GM18909 (cell line): ENCODE measurements around the gene TNPO3.

Source experiments
- ATAC-seq: cut with Tn5 transposase; IDR thresholded peaks from one replicate; pipeline ENCODE4 v1.9.1; 2021; ENCODE audit warnings: mild to moderate bottlenecking; ENCODE audit not compliant: unreplicated experiment, poor library complexity

TNPO3 gene

GRCh38 chr7:128941323-128941890, 113.5 kb downstream of the TNPO3 start:
- no peak for ATAC-seq

GRCh38 chr7:128940494-128941322, 114.2 kb downstream of the TNPO3 start:
- peak; percentile 64 for ATAC-seq

GRCh38 chr7:128939861-128940410, 115.0 kb downstream of the TNPO3 start:
- peak; percentile 22 for ATAC-seq

GRCh38 chr7:128939075-128939860, 115.6 kb downstream of the TNPO3 start:
- ATAC-seq: no peak

DNA sequence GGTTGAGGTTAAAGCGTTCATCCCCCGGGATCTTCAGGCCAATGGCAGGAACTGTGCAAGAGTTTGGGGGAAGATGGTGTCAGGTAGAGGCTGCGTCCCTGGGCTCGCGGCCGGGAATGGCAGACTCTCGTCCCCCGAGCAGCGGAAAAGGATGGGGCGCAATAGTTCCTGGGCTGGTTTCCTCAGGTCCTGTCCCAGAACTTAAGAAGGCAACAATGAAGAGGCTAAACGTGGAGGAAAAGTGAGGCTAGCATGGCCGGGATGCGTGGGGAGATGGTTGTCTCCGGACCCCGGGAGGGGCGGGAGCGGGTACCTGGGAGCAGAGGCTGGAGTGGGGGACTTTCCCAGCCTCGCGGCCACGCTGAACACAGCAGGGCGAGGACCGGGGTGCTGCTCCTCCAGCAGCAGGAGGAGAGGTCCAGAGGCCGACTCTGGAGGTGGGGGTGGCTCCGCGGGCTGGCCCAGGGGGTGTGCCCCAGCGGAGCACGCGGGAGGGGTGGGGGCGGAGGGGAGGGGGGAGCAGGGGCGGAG, 116.3 kb downstream of the TNPO3 start:
- ATAC-seq: no peak

- peak; percentile 21 for ATAC-seq
These were observed 117.0 kb downstream of the TNPO3 start, which contains the start of gene IRF5 for GRCh38 chr7:128937647-128938543. IRF5 (plus strand) TSS chr7:128937927; CDS start chr7:128942082, 4,155 bp downstream.

GRCh38 chr7:128937271-128937646, 117.7 kb downstream of the TNPO3 start:
- ATAC-seq: peak; percentile 2

DNA sequence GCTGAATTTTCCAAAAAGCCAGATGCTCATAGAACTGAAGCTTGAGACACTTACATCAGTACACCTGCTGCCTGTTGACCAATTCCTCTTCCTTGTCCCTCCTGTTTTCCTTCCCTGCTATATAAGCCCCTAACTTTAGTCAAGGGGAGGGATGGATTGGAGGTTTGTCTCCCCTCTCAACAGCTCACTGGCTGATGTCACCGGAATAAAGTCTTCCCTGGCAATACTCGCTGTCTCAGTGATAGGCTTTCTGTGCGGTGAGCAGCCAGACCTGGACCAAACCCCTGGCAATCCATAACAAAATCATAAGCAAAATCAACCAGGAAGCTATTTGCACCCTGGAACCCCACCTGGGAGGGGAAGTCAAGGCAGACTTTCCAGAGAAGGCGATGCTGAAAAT, 118.1 kb downstream of the TNPO3 start:
- no peak for ATAC-seq

DNA sequence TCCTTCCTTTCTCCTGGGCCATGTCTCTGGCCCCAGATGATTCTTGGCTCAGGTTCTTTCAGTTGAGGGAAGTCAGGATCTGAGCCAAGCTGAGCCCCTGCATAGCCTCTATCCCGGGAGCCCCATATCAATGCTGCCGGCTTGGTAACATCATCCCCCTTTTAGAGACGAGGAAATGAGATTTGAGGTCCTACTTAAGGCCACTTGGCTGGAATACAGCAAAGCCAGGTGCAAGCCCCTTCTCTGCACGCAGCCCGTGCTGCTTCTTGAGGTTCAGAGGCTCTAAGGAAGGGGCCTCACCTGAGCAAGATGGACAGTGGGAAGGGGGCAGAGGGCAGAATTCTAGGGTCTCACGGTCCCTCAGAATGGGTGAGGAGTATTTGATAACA, 119.6 kb downstream of the TNPO3 start:
- no peak for ATAC-seq

GRCh38 chr7:128934361-128935341, 120.3 kb downstream of the TNPO3 start:
- peak; percentile 48 for ATAC-seq

DNA sequence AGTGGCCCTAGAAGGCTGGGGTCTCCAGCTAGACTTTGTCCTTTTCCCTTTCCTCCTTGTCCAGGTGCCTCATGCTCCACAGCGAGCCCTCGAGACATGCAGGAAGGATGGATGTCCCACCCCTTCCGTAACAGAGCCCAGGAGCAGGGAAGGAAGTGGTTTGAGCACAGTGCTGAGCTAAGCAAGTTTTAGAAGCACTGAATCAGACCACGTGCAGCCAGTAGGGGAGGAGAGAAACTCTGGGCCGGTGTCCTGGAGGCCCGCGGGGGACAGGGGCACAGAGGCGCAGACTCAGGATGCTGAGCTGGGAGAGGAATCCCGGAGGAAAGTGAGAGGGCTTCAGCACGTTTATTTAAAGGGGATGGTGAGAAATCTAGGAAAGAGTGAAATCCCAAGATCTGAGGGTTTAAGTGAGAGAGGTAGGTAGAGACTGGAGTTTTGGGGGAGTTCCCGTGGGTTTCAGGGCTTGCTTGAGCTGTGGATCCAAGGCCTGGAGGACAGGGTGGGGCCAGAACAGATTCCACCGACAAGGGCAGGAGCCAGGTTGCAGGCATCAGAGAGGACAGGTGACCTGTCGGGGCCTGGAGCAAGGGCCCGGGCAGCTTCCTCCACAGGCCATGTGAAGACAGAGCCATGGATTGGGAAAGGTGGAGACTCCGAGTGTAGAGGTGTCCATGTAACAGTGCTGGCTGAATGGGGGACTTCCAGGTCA, 121.6 kb downstream of the TNPO3 start:
- peak; percentile 30 for ATAC-seq

DNA sequence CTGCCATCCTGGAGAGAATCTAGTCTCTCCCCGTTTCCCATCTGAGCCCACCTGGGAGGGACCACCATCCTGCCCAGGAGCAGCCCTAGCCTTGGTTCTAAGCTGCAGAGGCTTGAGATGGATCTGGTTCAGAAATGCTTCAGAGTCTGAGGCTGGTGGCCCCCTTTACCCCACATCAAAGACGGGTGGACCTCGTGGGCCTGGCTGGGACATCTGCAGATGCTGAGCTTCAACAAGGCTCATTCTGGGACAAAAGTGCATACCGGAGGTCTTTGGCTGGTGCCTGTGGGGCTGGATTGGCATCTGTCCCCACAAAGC, 122.1 kb downstream of the TNPO3 start:
- no peak for ATAC-seq

GRCh38 chr7:128931965-128932861, 122.7 kb downstream of the TNPO3 start:
- no peak for ATAC-seq

- ATAC-seq: no peak
These were observed 123.6 kb downstream of the TNPO3 start for GRCh38 chr7:128931190-128931798.

DNA sequence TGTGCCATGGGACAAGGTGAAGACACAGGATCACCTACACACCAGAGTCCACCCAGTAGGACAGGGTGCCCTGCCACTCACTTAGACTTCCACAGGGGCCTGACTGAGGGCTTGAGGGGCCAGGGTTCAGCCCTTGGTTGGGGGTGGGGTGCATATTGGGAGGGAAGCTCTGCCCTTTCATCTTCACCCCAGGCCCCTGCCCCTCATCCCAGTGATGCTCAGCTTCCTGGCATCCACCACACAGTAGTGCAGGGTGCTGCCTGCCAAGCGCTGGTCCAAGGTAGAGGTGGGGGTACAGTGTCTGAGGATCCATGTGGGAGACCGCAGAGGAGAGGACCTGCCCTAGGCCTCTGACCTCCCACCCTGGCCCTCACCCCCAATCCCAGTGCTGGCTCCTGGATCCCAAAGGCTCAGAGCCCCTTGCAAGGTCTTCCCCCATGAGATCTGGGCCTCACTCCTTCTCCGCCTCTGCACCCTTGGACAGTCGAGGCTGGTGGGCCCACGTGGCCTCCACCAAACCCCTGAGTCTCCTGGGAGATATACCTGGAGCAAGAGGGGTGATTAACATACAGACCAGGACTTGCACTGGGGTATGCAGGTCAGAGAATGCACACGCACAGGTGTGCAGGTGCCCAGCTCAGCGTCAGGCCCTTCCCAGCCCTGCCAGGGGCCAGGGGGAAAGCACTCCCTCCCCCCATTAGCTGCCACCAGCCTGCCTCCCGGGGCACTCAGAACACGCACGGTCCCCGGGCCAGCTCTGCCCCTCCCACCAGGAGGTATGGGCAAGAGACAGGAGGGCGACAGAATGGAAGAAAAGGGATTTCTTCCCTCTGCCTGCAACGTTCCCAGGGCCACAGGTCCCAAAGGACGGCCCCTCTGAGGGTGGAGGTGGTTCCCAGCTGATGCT, 125.8 kb downstream of the TNPO3 start:
- ATAC-seq: no peak
